ENCODE measurements around the gene PI16.

Gene PI16, protein sequence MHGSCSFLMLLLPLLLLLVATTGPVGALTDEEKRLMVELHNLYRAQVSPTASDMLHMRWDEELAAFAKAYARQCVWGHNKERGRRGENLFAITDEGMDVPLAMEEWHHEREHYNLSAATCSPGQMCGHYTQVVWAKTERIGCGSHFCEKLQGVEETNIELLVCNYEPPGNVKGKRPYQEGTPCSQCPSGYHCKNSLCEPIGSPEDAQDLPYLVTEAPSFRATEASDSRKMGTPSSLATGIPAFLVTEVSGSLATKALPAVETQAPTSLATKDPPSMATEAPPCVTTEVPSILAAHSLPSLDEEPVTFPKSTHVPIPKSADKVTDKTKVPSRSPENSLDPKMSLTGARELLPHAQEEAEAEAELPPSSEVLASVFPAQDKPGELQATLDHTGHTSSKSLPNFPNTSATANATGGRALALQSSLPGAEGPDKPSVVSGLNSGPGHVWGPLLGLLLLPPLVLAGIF

DNA sequence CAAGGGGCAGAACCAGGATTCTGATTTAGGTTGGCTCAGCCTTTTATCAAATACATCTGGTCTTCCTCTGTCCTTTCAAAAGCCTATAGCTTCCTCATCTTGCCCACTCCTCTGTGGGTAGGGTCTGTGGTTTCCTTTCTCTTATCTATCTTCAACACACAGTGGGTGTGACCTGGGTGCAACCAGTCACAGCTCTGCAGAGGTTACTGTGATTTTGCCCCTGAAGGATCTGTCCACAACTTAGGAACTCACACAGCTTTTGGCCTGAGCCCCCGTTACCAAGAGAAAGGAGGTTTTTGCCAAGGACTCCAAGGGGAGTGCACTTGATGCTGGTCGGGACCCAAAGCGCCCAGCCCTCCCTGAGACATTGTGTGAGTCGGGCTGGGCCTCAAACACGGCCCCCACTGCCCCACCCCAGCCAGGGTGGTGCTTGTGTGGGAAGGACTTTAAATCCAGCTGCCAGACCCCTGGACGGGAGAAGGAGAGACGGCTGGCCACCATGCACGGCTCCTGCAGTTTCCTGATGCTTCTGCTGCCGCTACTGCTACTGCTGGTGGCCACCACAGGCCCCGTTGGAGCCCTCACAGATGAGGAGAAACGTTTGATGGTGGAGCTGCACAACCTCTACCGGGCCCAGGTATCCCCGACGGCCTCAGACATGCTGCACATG, at the start of gene PI16:
PI16 (plus strand) TSS at position 477 of the 670 bp plus-strand sequence; CDS start at position 500, 23 bp downstream.
- no peak for DNase-seq

DNA sequence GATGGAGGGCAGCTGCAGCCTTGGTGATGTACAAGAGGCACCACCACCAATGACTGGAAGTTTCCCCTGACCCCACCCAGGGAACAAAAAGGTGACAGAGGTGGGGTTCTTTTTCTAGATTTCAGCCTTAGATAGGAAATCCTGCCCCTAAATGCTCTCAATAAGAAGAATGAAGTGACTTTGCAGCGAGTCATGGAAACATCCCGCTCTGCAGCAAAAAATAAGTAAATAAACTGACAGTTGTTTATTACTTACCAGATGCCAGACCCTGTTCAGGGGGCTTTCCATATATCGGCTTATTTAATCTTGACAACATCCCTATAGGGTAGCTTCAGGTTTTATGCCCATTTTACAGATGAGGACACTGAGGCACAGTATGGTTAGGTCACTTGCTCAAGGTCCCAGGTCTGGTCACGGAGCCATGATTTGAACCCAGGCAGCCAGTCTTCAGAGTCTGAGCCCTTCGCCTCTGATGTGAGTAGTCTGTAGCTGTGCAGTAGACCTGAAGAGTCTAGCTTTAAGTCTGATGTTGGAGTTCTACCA, 49.6 kb upstream of the PI16 start:
- DNase-seq, result no peak

DNA sequence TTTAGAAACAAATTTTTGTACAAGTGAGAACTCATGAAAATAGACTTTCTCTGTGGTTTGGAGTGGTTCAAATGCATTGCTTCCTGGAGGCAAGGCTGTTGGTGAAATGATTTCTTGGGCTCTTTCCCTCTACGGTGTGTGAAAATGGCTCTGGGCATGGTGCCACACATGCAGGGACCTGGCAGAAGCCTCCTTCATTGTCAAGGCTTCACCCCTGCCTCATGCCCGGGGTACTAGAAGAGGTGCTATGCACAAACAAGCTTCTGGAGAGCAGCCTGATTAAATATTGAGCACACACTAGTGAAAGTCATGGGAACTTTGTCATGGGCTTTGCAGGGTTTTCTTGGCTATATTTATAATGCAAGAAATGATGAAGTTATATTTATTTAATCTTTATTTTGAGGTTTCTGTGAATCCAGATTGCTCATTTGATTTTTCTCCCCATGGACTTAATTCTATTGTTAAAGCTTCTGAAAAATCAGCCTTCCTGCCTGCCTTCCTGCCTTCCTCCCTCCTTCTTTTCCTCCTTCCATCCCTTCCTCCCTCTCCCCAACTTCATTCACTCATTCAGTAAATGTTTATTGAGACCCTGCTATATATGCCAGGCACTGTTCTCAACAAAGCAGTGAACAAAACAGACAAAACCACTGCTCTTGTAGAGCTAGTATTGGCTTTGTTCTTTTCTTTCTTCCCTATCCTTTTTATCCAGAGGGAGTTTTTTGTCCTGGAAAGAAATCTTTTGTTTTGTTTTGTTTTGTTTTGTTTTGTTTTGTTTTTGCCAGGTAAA, 47.8 kb upstream of the PI16 start:
- DNase-seq, result no peak

DNA sequence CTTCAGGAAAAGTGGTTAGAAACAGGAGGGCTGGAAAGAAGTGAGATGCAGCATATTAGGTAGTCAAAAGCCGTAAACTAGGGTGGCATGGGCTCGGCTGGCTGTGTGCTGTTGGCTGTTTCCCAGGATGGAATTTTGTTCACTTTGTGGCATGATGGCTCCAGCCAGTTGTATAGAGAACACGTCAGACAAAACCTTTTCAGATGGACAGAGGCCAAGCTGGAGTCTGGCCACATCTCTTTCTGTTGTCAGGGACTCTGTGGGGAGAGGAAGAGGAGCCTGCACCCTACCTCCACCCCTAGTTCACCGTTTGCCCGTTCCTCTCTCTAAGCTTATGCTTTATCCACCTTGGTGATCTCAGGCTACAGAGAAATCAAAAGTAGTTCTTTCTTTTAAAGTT, 46.8 kb upstream of the PI16 start:
- DNase-seq, result no peak

DNA sequence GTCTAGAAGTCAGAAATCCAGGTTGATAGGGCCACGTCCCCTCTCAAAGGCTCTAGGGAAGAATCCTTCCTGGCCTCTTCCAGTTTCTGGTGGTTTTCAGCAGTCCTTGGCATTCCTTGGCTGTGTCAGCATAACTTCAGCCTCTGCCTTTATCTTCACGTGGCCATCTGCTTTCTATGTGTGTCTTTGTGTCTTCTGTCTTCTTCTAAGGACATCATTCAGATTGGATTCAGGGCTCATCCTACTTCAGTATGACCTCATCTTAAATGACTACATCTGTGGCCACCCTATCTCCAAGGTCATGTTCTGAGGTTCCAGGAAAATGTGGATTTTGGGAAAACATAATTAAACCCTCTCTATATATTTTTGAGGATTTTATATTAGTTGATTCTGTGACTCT, 45.8 kb upstream of the PI16 start:
- DNase-seq, result no peak

DNA sequence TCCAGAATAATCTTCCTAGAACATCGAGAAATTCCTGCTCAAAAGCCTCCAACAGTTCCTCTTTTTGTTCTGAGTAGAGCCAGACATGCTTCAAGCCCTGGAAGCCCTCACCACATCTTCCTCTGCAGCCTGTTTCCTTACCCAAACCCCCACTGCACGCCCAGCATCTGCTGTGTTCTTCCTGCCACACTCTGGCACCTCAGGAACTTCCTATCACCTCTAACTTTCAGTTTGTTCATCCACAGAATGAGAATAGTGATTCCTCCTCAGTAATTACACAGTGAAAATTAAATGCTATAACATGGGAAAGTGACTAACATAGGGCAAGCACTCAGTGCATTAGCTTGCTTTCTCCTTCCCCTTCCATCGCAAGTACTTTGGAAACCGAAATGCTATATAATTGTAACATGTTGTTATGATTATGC, 42.5 kb upstream of the PI16 start:
- no peak for DNase-seq

DNA sequence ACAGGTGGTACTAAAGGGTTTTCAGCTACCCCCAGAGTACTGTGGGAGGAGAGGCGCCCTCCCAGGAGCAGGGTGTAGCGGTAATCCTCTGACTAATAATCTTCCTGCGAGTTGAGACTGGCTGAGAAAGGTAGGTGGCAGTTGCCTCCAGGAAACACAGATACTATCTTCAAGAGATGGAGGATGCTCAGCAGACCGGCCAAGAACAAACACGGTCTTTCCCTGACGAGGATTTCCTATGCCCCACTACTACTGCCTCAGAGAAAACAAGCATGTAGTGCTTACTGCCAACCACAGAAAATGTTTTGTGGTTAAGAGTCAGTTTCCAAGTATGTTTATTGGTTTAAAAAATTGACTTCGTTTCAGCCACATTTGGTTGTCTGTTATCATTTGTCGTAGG, 42.0 kb upstream of the PI16 start:
- DNase-seq, result peak; percentile 55

DNA sequence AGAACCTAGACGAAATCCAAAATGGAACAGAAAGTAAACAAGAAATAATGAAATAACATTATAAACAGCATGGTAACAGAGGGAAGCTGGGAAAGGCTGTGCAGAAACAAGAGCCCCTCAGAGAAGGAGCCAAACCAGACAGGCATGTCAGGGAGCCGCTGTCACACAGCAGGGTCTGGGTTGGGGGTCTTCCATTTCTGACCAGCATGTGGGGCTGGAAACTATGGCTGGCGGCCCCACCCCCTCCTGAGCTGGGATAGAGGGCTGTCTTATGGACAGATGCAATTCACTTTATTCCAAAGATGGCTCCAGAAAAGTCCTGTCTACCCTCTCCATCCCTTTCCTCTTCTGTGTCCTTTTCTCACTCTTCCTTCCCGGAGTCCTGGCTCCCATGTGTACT, 41.5 kb upstream of the PI16 start:
- DNase-seq, result no peak

DNA sequence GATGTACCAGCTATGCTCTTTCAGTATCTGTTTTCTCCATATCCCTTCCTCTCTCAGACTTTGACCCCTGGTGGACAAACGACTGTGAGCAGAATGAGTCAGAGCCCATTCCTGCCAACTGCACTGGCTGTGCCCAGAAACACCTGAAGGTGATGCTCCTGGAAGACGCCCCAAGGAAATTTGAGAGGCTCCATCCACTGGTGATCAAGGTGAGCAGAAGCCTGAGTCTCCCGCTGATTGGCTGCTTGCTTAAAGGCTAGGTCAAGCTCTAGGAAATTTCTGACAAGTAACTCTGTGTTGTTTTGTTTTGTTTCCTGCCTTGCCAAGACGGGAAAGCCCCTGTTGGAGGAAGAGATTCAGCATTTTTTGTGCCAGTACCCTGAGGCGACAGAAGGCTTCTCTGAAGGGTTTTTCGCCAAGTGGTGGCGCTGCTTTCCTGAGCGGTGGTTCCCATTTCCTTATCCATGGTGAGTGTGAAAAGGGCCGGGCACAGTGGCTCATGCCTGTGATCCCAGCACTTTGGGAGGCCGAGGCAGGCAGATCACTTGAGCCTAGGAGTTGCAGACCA, 40.2 kb upstream of the PI16 start:
- DNase-seq, result no peak

DNA sequence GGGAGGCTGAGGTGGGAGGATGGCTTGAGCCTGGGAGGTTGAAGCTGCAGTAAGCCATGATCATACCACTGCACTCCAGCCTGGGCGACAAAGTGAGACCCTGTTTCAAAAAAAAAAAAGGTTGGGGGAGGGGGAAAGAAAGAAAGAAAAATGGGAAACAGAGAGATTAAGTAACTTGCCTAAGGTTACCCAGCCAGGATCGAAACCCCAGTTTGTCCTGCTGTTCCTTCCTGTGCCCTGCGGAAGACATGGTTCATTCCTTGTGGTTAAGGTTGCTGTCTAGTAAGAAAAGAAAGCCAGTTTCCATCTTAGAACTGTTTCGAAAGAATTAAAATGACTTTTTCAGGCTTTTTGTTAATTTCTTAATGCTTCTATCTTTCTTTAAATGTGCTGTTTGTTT, 38.9 kb upstream of the PI16 start:
- DNase-seq, result no peak

DNA sequence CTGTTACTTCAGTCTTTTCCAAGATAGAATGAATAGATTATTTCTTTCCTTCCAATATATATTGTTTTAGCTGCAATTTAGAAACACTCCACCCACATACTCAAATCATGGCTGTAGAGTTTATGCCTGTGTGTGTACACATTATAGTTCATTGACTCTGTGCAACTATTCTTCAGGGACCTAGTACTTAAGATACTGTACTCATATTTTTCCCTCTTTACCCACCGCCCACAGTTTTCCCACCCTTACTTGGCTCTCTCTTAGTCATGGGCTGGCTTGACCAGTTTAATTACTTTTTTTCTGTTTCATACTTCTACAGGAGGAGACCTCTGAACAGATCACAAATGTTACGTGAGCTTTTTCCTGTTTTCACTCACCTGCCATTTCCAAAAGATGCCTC, 38.4 kb upstream of the PI16 start:
- no peak for DNase-seq

DNA sequence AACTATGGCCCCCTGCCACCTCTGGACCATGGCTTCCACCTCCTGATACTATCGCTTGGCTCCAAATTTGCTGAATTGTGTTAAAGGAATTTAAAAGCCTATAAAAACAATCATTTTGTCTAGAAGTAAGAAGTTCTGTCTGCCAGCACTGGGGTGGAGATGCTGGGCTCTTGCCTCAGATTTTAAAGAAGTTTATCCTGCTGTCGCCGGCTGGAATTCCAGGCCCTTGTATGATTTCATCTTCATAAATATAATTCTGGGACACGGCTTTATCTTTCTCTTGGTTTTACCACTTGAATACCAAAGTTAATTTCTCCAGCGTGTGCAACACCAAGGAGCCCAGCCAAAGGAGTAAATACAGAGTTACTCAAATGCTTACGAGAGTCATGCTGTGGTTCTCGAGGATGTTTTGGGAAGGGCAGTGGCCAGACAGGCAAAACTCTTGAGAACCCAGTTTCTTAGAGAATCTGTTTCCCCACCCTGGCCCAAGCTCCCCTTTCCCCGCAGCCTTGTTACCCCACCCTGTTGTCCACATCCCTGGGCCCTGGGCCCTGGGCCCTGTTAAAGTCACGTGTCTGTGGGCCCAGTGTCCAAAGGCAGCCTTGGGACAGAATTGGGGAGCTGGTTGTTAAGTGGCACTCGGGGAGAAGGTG, 36.9 kb upstream of the PI16 start:
- DNase-seq, result peak; percentile 78

DNA sequence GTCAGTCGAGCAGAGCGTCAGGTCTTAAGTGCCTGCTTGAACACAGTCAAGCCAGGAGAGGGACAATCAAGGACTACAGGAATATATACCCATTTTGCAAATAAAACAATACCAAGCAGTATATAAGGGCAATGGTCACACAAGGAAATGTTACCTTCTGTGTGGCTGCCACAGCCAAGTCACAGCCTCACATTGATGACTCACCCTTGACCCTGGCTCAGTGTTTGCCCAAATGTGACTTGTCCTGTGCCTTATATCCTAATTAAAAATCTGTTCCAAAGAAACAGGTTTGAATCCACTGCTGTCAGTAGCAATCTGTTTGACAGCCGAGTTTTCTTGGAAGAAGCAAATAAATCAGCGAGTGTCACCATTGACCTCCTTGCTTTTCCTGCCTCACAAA, 34.5 kb upstream of the PI16 start:
- DNase-seq, result no peak

DNA sequence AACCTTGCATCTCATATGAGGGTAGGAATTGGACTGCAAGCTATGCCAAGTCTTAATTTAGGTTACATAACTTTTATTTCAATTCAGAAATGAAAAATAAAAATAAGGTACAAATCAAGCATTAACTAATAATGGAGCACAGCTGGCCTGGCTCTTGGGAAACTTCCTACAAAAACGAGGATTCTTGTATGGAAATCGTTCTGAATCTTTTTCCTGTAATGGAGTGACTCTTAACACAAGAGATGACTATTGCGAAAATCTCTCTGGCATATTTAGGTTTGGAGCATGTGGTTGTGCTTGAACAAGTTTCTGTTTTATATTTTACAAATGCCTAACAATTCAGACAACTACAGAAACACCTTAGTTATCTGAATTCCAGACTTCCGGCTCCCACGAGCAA, 34.0 kb upstream of the PI16 start:
- no peak for DNase-seq

DNA sequence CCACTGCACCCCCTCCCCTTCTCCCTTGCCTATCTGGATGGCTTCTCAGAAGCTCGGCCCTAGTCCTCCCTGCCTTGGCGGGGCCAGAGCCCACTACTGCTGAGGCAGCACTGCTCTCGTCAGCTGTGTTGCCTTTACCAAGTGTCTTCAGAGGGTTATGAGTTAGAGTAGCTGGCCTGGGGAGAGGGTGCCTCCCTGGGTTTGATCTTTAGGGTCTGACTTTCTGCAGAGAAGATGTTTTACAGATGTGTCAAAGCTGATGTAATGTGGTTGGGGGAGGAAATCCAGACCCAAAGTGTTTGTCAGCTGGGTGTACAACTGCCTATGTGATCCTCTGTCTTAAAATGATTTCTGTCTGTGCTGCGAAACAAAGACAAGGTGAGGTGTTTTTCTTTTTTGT, 30.4 kb upstream of the PI16 start:
- no peak for DNase-seq

DNA sequence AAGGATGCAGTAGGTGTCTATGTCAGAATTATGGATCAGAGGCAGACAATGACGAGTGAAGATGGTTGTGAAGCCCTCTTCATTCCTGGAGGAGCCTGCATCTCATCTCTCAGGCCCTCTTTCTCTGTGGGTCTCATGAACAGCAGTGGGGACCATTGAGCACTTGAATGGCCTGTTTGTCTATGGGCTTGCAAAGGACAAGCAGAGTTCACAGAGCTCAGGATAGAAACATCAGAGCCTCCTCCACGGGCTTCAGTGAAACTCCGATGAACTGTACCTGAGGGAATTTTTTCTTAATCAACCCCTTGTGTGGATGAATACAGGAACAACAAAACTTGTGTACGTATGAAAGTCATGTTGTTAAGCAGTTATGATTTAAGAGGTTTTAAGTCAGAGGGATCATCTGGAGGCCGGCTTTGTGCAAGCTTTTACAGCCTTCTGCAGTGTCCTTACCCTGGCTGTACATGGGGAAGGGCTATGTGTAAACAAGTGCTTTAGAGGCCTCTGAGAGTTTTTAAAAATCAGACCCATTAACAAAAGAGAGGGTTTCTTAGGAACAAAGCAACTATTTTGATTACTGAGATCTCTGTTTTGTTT, 29.7 kb upstream of the PI16 start:
- no peak for DNase-seq

DNA sequence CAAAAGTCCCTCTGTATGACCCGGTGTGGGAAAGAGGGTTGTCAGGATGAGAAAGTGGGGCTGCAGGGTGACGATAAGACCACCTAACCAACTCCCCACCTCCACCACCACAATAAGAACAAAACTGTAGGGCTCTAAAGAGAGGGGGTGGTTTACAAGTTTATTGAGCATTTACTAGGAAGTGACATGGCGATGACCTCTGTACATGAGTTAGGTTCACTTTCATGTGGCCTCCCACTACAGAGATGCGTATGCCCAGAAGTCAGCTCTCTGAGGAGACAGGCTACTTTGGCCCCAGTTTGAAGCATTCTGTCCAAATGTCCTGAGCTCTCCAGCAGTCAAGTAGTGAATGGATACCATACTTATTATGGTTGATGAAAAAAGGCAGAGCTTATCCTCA, 28.7 kb upstream of the PI16 start:
- no peak for DNase-seq

DNA sequence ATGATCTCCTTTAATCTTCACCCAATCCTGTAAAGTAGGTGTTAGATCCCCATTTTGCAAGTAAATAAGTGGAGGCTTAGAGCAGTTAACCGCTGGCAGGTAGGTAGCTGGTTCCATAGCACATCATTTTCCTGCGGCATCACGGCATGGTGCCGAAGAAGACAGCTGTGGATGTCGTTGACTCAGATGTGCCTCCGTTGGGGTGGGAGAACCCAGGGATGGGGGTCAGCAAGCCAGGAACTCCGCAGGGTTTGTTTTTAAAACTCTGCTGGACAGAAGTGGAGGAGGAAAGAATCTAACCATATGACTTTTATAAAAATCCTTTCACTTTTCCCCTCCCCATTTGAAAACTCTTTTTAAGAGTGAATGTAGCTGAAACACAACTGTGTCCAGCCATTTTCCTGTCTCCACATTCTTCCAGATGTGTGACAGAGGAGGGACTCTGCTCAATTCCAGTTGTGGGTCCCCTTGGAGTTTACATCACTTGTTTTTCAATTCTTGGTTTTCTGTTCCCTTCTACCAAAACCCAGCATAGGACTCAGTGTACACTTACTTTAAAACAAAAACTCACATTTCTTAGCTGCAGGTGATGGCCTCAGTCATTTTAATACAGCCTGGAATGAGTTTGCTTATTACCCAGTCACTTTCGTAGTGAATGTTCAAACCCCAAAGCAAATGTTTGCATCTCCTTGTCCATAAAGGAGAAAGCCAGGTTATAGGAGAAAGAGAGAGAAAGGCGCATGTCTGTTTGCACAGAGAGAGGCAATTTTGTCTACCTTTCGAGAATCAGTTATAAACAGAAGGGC, 27.6 kb upstream of the PI16 start:
- DNase-seq, result no peak

DNA sequence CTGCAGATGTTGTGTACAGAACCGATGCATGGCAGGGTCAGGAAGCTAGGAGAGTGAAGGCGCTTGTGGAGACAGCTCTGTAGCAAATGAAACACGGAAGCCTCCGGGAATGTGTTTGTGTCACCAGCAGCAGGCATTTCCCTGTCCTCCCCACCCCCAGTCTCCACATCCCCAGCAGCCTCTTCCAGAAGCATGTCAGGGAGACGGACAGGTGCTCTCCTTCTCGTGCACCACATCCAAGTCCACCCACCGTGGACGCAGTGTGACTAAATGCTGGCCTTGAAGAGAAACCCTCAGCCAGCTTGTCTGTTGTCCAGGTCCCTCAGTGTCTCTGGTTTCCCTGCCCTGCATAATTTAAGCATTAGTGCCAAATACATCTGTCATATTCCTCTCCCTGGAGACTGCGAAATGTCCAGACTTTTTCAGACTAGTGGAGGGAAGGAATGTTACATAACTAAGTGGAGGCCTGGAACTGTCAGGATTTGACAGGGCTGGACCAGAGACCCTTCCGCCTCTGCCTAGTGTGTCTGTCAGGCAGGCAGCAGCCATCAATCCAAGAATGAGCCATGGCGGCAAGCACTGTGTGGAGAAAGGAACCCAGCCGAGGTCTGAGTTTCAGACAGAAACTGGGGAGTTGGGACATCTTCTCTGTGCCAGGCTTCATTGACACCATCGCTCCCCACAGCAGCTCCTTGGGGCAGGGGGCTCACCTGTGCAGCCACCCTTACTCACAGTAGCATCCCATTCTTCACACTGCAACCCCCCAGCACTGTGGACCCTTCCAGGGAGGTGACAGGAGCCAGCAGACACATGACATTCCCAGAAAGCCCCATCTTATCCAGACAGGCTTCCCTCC, 26.6 kb upstream of the PI16 start:
- peak; percentile 53 for DNase-seq

DNA sequence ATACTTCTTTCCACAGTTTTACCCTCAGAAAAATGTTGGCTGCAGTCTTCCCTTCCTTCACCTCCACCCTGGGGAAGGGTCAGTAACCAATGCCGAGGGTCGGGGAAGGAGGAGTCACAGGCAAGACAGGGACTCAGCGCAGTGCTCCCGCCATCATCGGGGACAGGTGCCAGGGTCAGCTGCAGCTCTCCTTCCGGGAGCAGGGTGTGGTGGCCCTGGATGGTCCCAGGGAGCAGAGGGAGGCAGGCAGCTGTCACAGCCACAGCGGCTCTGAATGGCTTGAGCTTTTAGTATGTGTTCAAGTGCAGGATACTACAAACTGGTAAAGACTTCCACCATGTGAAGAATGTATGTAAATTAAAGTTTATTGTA, 26.0 kb upstream of the PI16 start:
- peak; percentile 17 for DNase-seq

Data from eye (tissue), 1 donor.